K562 (cell line): Measurements from ENCODE around the gene RGMA. TPM values are rescaled to one million over a fixed set of nuclear protein-coding genes. Genes with fewer than 3 reads are reported as not detected.

Experiments
- MGA ChIP-seq: fragments of 450-650 bp; IDR thresholded peaks from 2 replicates; pipeline ENCODE4 v1.6.1; 2016; ENCODE audit warnings: mild to moderate bottlenecking, moderate library complexity
- TGIF2 ChIP-seq: sonication (generic); formaldehyde crosslinking; IDR thresholded peaks from 2 replicates; pipeline ENCODE4 v1.8.1; 2022; ENCODE audit warnings: mild to moderate bottlenecking, missing genetic modification reagents, moderate library complexity
- ZBTB33 ChIP-seq: sonication (generic); formaldehyde crosslinking; IDR thresholded peaks from 2 replicates; pipeline ENCODE4 v1.8.1; 2023; ENCODE audit warnings: mild to moderate bottlenecking, missing genetic modification reagents
- polyA plus RNA-seq, 8 experiments: library from polyadenylated mRNA; depleted of rRNA in 4 of 8; stranded (reverse) in 5 of 8; unstranded in 3 of 8; fragments of >200 nt; fragmentation: Nextera tagmentation in 2 of 8; fragmentation: Illumina TruSeq in 1 of 8; extraction: Ambion mirVana in 2 of 8; extraction: Trizol in 1 of 8; gene quantifications; 2 replicates each; pipeline versions ENCODE4 v1.2.1 to v1.2.3, GENCODE V29; 2011 to 2014; ENCODE audit warnings: inconsistent platforms in 1 of 8, missing spikeins in 1 of 8
- total RNA-seq, 7 experiments: library from RNA; depleted of rRNA in 6 of 7; stranded (reverse); fragments of >200 nt in 6 of 7; fragmentation: Illumina TruSeq in 2 of 7; extraction: Trizol in 2 of 7; gene quantifications; 2 replicates each; pipeline versions ENCODE4 v1.2.1 to v1.2.3, GENCODE V29; 2011 to 2021; ENCODE audit warnings: low replicate concordance in 1 of 7

RGMA gene
- total and polyA plus RNA-seq, 9 of the 15 experiments (the other 6 are each of a cell fraction or from before 2014, with no cell fraction given): 0.03 to 0.05 (median 0.03) TPM; not detected in 6

DNA sequence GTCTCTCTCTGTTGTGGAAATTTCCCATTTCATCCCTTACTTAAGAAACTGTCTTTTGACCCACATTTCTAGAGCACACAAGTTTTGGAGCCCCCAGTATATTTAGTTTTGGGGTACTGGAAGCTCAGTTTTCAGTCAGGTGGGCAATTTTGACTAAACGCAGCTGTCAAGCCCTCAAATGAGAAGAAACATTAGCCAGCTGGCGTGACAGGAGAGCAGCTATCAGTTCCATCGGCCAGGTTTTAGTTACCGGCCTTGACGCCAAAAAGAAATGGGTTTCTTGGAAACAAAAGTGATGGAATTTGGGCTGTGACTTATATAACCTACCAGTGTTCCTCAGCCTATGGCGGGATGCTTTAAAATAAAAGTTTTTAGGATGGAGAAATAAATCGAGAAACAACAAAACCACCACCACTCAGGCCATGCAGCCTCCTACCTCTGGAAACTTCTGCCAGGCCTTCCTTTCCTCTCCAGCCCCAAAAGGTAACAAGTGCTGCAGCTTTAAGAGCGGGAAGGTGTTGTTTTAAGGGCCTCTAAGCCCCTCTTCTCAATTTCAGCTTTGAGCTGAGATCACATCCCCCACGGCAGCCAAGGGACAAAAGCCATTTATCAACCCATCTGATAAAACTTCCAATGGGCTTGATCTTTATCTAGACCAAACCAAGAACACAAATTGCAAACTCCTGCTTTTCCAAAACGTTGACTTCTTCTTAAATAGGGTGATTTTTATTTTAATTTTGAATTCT is 18.3 kb downstream of the RGMA start (continued):
- TF ChIP-seq MGA (no peak), TGIF2 (CRISPR knock-in tag) (no peak), ZBTB33 (CRISPR knock-in tag) (no peak)
